ENCODE data around the gene WDR45B. TPM values are rescaled to one million over a fixed set of nuclear protein-coding genes. Genes with fewer than 3 reads are reported as not detected.
A peak's percentile ranks its signal among the peaks of the same experiment; 100 is the strongest.

Gene WDR45B
- total RNA-seq, 3 donors from 2014 or later, result 74.2 to 118 (median 83.9) TPM

GRCh38 chr17:82596837-82597672, 51.2 kb downstream of the WDR45B start:
- Histone ChIP-seq H3K27me3 (no peaks in the 10 kb centered on the region), H3K27ac (no peak overlapping the region), H3K4me1 (peaks cover 0 to 13% of the 10 kb centered on the region in 2 donors), H3K9me3 (no peaks in the 10 kb centered on the region), H3K4me3 (no peak overlapping the region), H3K36me3 (peaks cover 4% of the 10 kb centered on the region)
- intact Hi-C loops (cut with DNase I; ENCODE audit: low total_unique reads), result no loop called here
- TF ChIP-seq POLR2A (IDR thresholded peaks at IDR 0.05), result no peak
- DNase-seq (ENCODE audit: low spot score in 2 of 2), result no peak

GRCh38 chr17:82596296-82596695, 51.9 kb downstream of the WDR45B start:
- Histone ChIP-seq H3K9me3 (no peaks in the 10 kb centered on the region), H3K4me1 (peaks cover 0 to 18% of the 10 kb centered on the region in 2 donors), H3K36me3 (no peaks in the 10 kb centered on the region), H3K4me3 (no peak overlapping the region), H3K27me3 (no peaks in the 10 kb centered on the region), H3K27ac (no peak overlapping the region)
- no peak for DNase-seq (ENCODE audit: low spot score in 2 of 2)
- TF ChIP-seq POLR2AphosphoS5 (IDR thresholded peaks at IDR 0.05) (no peak), POLR2A (IDR thresholded peaks at IDR 0.05) (no peak)
- TF ChIP-seq, protein P1, sequence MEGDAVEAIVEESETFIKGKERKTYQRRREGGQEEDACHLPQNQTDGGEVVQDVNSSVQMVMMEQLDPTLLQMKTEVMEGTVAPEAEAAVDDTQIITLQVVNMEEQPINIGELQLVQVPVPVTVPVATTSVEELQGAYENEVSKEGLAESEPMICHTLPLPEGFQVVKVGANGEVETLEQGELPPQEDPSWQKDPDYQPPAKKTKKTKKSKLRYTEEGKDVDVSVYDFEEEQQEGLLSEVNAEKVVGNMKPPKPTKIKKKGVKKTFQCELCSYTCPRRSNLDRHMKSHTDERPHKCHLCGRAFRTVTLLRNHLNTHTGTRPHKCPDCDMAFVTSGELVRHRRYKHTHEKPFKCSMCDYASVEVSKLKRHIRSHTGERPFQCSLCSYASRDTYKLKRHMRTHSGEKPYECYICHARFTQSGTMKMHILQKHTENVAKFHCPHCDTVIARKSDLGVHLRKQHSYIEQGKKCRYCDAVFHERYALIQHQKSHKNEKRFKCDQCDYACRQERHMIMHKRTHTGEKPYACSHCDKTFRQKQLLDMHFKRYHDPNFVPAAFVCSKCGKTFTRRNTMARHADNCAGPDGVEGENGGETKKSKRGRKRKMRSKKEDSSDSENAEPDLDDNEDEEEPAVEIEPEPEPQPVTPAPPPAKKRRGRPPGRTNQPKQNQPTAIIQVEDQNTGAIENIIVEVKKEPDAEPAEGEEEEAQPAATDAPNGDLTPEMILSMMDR (IDR thresholded peaks at IDR 0.05), result no peak
- intact Hi-C loops (cut with DNase I; ENCODE audit: low total_unique reads), result no loop called here

GRCh38 chr17:82595893-82596292, 52.4 kb downstream of the WDR45B start:
- Histone ChIP-seq H3K27ac (no peak overlapping the region), H3K4me3 (no peak overlapping the region), H3K27me3 (no peaks in the 10 kb centered on the region), H3K9me3 (no peaks in the 10 kb centered on the region), H3K36me3 (no peaks in the 10 kb centered on the region), H3K4me1 (peaks cover 0 to 18% of the 10 kb centered on the region in 2 donors)
- TF ChIP-seq POLR2AphosphoS5 (IDR thresholded peaks at IDR 0.05), result no peak
- TF ChIP-seq, protein P1 (IDR thresholded peaks at IDR 0.05), result no peak
- TF ChIP-seq POLR2A (IDR thresholded peaks at IDR 0.05), result no peak
- intact Hi-C loops (cut with DNase I; ENCODE audit: low total_unique reads), result no loop called here
- no peak for DNase-seq (ENCODE audit: low spot score in 2 of 2)

GRCh38 chr17:82594571-82594970, 53.7 kb downstream of the WDR45B start:
- DNase-seq (ENCODE audit: low spot score in 2 of 2), result no peak
- Histone ChIP-seq H3K36me3 (no peaks in the 10 kb centered on the region), H3K27ac (no peak overlapping the region), H3K9me3 (no peaks in the 10 kb centered on the region), H3K4me1 (peaks cover 0 to 18% of the 10 kb centered on the region in 2 donors), H3K27me3 (no peaks in the 10 kb centered on the region), H3K4me3 (no peak overlapping the region)
- no peak for TF ChIP-seq POLR2AphosphoS5 (IDR thresholded peaks at IDR 0.05)
- no peak for TF ChIP-seq POLR2A (IDR thresholded peaks at IDR 0.05)
- TF ChIP-seq, protein P1 (IDR thresholded peaks at IDR 0.05), result no peak
- intact Hi-C loops (cut with DNase I; ENCODE audit: low total_unique reads), result no loop called here

GRCh38 chr17:82593590-82594087, 54.6 kb downstream of the WDR45B start:
- intact Hi-C loops (cut with DNase I; ENCODE audit: low total_unique reads), result no loop called here
- H3K4me1 ChIP-seq, result peaks cover 0 to 18% of the 10 kb centered on the region in 2 donors

More at GRCh38 chr17:82593590-82594087, 54.6 kb downstream of the WDR45B start:
- H3K27ac ChIP-seq, result peak overlapping the region; percentile 94 to 96
- peak in 1 of 3 donors; percentile 18 for TF ChIP-seq POLR2AphosphoS5 (IDR thresholded peaks at IDR 0.05)
- TF ChIP-seq, protein P1 (IDR thresholded peaks at IDR 0.05), result no peak
- H3K9me3 ChIP-seq, result no peaks in the 10 kb centered on the region
- no peak for DNase-seq (ENCODE audit: low spot score in 2 of 2)
- no peaks in the 10 kb centered on the region for H3K27me3 ChIP-seq
- H3K4me3 ChIP-seq, result peak overlapping the region; percentile 61 to 80 (median 68)
- H3K36me3 ChIP-seq, result no peaks in the 10 kb centered on the region

Measured in breast epithelium (tissue), 4 donors.